HEK293 (cell line): ENCODE results near the gene TNIP1.

ENCODE experiments used
- CTCF ChIA-PET: fragments of 350-600 bp; formaldehyde crosslinking; extraction: SDS; loops from one replicate; lab custom pipeline; 2021; ENCODE audit warnings: antibody characterized with exemption; lab: Yijun Ruan, JAX
- POLR2A ChIA-PET: fragments of 300-600 bp; formaldehyde crosslinking; extraction: SDS; loops from one replicate; lab custom pipeline; 2020; ENCODE audit warnings: antibody characterized with exemption, inconsistent platforms; lab: Yijun Ruan, JAX
- H3K27ac ChIP-seq: fragments of 200-500 bp; sonication (Bioruptor generic); 2 replicates; pipeline ENCODE4 v1.5.1; 2014; ENCODE audit warnings: low read depth, low read length, control low read depth, inconsistent platforms; ENCODE audit errors: extremely low read depth
- H3K36me3 ChIP-seq, 2 experiments: fragments of 200-500 bp in 1 of 2; sonication (Bioruptor generic) in 1 of 2; 1 replicate in 1 of 2; 2 replicates in 1 of 2; pipeline ENCODE4 v1.5.1; 2014 to 2017; ENCODE audit warnings: inconsistent platforms in 2 of 2, low read length in 2 of 2; ENCODE audit not compliant: control insufficient read depth in 2 of 2, insufficient read depth in 1 of 2
- H3K4me1 ChIP-seq: fragments of 200-500 bp; sonication (Bioruptor generic); 2 replicates; pipeline ENCODE4 v1.5.1; 2014; ENCODE audit warnings: mild to moderate bottlenecking, low read length, inconsistent platforms; ENCODE audit not compliant: control insufficient read depth, insufficient read depth
- H3K4me3 ChIP-seq: 2 replicates; pipeline ENCODE4 v1.5.1; 2011; ENCODE audit warnings: low read depth, mild to moderate bottlenecking, control low read depth, low read length, moderate library complexity
- H3K9me3 ChIP-seq: fragments of 200-500 bp; sonication (Bioruptor generic); 2 replicates; pipeline ENCODE4 v1.5.1; 2014; ENCODE audit warnings: low read depth, low read length, inconsistent platforms; ENCODE audit not compliant: control insufficient read depth, insufficient read depth
- KLF1 ChIP-seq: fragments of 450-650 bp; formaldehyde crosslinking; IDR thresholded peaks from 2 replicates; pipeline ENCODE4 v1.5.1; 2016; ENCODE audit warnings: missing biosample characterization, missing genetic modification characterization
- RBAK ChIP-seq: fragments of 450-650 bp; formaldehyde crosslinking; IDR thresholded peaks from 2 replicates; pipeline ENCODE4 v1.5.1; 2016; ENCODE audit warnings: missing biosample characterization, missing genetic modification characterization
- ZBTB20 ChIP-seq: fragments of 450-650 bp; formaldehyde crosslinking; IDR thresholded peaks from 2 replicates; pipeline ENCODE4 v1.5.1; 2016; ENCODE audit warnings: missing biosample characterization, missing genetic modification characterization
- ZNF223 ChIP-seq: fragments of 450-650 bp; formaldehyde crosslinking; IDR thresholded peaks from 2 replicates; pipeline ENCODE4 v1.5.1; 2016; ENCODE audit warnings: missing biosample characterization, missing genetic modification characterization
- ZNF23 ChIP-seq: fragments of 450-650 bp; formaldehyde crosslinking; IDR thresholded peaks from 2 replicates; pipeline ENCODE4 v1.5.1; 2016; ENCODE audit warnings: missing biosample characterization, missing genetic modification characterization, borderline replicate concordance
- ZNF292 ChIP-seq: fragments of 450-650 bp; formaldehyde crosslinking; IDR thresholded peaks from 2 replicates; pipeline ENCODE4 v1.5.1; 2016; ENCODE audit warnings: low read depth, missing biosample characterization, missing genetic modification characterization, borderline replicate concordance
- ZNF433 ChIP-seq: fragments of 450-650 bp; formaldehyde crosslinking; IDR thresholded peaks from 2 replicates; pipeline ENCODE4 v1.5.1; 2016; ENCODE audit warnings: missing biosample characterization, missing genetic modification characterization, low read depth
- ZNF518A ChIP-seq: fragments of 450-650 bp; formaldehyde crosslinking; conservative IDR thresholded peaks from 2 replicates; pipeline ENCODE4 v1.5.1; 2016; ENCODE audit warnings: low read depth, missing biosample characterization, missing genetic modification characterization
- ZNF529 ChIP-seq: fragments of 450-650 bp; formaldehyde crosslinking; IDR thresholded peaks from 2 replicates; pipeline ENCODE4 v1.5.1; 2017; ENCODE audit warnings: missing genetic modification characterization, missing biosample characterization; ENCODE audit not compliant: insufficient replicate concordance
- ZNF621 ChIP-seq: fragments of 450-650 bp; formaldehyde crosslinking; IDR thresholded peaks from 2 replicates; pipeline ENCODE4 v1.5.1; 2017; ENCODE audit warnings: missing biosample characterization, missing genetic modification characterization
- ZNF623 ChIP-seq: fragments of 450-650 bp; formaldehyde crosslinking; IDR thresholded peaks from 2 replicates; pipeline ENCODE4 v1.5.1; 2016; ENCODE audit warnings: missing biosample characterization, missing genetic modification characterization
- ZNF837 ChIP-seq: fragments of 450-650 bp; formaldehyde crosslinking; IDR thresholded peaks from 2 replicates; pipeline ENCODE4 v1.5.1; 2016; ENCODE audit warnings: missing biosample characterization, missing genetic modification characterization

TNIP1 gene

GRCh38 chr5:151121665-151122064, 40.8 kb upstream of the TNIP1 start:
- no peaks in the 10 kb centered on the region for H3K9me3 ChIP-seq
- no peak for TF ChIP-seq ZNF621 (tag by site-specific recombination)
- TF ChIP-seq ZNF23 (tag by site-specific recombination) = no peak
- no peak for TF ChIP-seq ZNF518A (tag by site-specific recombination)
- no peak for TF ChIP-seq ZNF623 (tag by site-specific recombination)
- no peaks in the 10 kb centered on the region for H3K4me1 ChIP-seq
- POLR2A ChIA-PET = no interaction called here
- CTCF ChIA-PET = interaction anchor here (1.0 to 11.0 kb wide), 3 partner anchors 43 to 92 kb away, joined by 3 to 278 read pairs (median 8); no protein-coding TSS in a partner anchor
- H3K36me3 ChIP-seq = peaks cover 8 to 86% of the 10 kb centered on the region in 2 experiments; a peak in 2 of 3 replicates
- no peak overlapping the region for H3K27ac ChIP-seq
- H3K4me3 ChIP-seq = no peak overlapping the region

GRCh38 chr5:151121095-151121494, 40.3 kb upstream of the TNIP1 start:
- Histone ChIP-seq H3K9me3 (no peaks in the 10 kb centered on the region), H3K4me1 (no peaks in the 10 kb centered on the region), H3K4me3 (no peak overlapping the region)
- TF ChIP-seq RBAK (tag by site-specific recombination) = no peak
- no peak for TF ChIP-seq ZNF292
- TF ChIP-seq ZBTB20 = no peak
- no peak for TF ChIP-seq ZNF223 (tag by site-specific recombination)
- TF ChIP-seq, all 188 proteins: peak for 0
- ChIA-PET POLR2A (no interaction called here), CTCF (interaction anchor here (0.7 to 11.0 kb wide), 3 partner anchors 44 to 688 kb away, joined by 3 to 278 read pairs (median 5); no protein-coding TSS in a partner anchor)
- H3K27ac ChIP-seq = no peak overlapping the region
- H3K36me3 ChIP-seq = peaks cover 8 to 89% of the 10 kb centered on the region in 2 experiments; a peak in 2 of 3 replicates

- no peak overlapping the region for H3K27ac ChIP-seq
- ChIA-PET CTCF (interaction anchor here (0.9 to 8.9 kb wide), 4 partner anchors 40 to 317 kb away, joined by 3 to 247 read pairs (median 21); no protein-coding TSS in a partner anchor), POLR2A (no interaction called here)
- TF ChIP-seq ZNF433 (tag by site-specific recombination) (no peak), ZNF529 (tag by site-specific recombination) (no peak), KLF1 (no peak), ZNF837 (tag by site-specific recombination) (no peak)
- H3K9me3 ChIP-seq = no peaks in the 10 kb centered on the region
- no peaks in the 10 kb centered on the region for H3K4me1 ChIP-seq
- H3K4me3 ChIP-seq = no peak overlapping the region
- H3K36me3 ChIP-seq = peaks cover 4 to 78% of the 10 kb centered on the region in 2 experiments; a peak in 2 of 3 replicates
Observed at GRCh38 chr5:151118913-151119575, 38.2 kb upstream of the TNIP1 start.
